Fibroblast of the aortic adventitia (primary cell): Measurements from ENCODE around the gene SYNPO2. TPM values are rescaled to one million over a fixed set of nuclear protein-coding genes. Genes with fewer than 3 reads are reported as not detected.

Source experiments
- DNase-seq: peaks from one replicate; pipeline ENCODE4 v3.0.0-alpha.2; 2010; ENCODE audit warnings: low read depth
- H3K4me3 ChIP-seq: 2 replicates; pipeline ENCODE4 v1.5.1; 2011; ENCODE audit warnings: low read depth, mild to moderate bottlenecking, control low read depth, low read length, moderate library complexity
- CTCF ChIP-seq: IDR thresholded peaks from 2 replicates; pipeline ENCODE4 v1.5.1; 2011; ENCODE audit warnings: mild to moderate bottlenecking, low read length, control low read depth, inconsistent platforms; ENCODE audit not compliant: insufficient read depth
- total RNA-seq: library from RNA; depleted of rRNA; stranded (reverse); fragments of >200 nt; gene quantifications from 2 replicates; pipeline ENCODE4 v1.2.3, GENCODE V29; 2012; ENCODE audit warnings: low replicate concordance

The SYNPO2 gene
- total RNA-seq, 1 donor: 3.4 TPM

GRCh38 chr4:118923891-118924290 lies 35.2 kb downstream of the SYNPO2 start:
- DNase-seq: no peak
- H3K4me3 ChIP-seq: no peak overlapping the region
- TF ChIP-seq CTCF: no peak

DNA sequence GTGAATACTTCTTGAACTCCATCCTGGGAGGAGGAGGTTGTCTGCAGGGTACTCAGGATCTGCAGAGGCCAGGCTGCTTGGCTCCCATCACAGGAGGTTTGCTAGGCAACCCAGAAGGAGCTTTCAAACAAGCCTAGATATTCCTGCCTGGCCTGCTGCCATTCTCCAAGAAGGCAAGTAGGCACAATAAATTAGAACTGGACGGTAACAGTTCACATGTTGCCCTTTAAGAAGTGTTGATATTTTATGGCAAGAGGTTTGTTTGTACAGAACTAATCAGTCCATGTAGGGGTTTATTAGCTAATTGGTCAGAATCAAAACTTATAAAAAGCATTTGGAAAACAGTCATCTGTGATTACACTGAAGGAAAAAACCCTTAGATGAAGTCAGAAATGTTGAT lies 39.3 kb downstream of the SYNPO2 start:
- no peak for TF ChIP-seq CTCF
- DNase-seq: peak; percentile 25
- H3K4me3 ChIP-seq: no peak overlapping the region

- no peak for TF ChIP-seq CTCF
- DNase-seq: no peak
- H3K4me3 ChIP-seq: no peak overlapping the region
These were observed 41.6 kb downstream of the SYNPO2 start for GRCh38 chr4:118930255-118930654.

DNA sequence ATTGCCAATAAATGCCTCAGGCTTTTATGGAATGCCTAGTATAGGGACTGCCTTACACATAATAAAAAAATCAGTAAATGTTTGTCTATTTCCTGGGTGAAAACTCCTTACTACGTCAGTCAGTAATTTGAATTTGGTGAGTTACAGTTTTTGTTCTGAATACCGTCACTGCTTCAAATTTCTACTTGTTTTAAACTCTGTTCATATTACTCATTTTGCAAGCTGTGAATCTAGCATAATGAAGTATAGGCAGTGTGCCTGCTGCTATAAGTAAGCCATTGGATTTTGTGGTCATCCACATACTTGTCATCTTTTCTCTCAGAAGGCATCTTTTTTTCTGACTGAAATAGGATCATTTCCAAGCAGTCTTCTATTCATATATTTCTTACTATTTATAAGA lies 43.1 kb downstream of the SYNPO2 start:
- no peak overlapping the region for H3K4me3 ChIP-seq
- TF ChIP-seq CTCF: no peak
- DNase-seq: no peak

DNA sequence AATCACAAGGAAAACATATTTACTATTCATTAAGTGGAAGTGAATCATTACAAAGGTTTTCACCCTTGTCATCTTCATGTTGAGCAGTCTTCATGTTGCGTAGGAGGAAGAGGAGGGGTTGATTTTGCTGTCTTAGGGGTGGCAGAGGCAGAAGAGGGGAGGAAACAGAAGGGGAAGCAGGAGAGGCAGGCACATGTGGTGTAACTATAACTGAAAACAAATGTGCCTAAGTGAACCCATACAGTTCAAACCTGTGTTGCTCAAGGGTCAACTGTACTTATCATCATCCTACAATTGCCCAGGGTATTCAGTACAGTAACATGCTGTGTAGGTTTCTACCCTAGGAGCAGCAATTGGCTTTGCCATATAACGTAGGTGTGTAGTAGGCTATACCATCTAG lies 47.2 kb downstream of the SYNPO2 start:
- no peak for DNase-seq
- TF ChIP-seq CTCF: no peak
- no peak overlapping the region for H3K4me3 ChIP-seq

DNA sequence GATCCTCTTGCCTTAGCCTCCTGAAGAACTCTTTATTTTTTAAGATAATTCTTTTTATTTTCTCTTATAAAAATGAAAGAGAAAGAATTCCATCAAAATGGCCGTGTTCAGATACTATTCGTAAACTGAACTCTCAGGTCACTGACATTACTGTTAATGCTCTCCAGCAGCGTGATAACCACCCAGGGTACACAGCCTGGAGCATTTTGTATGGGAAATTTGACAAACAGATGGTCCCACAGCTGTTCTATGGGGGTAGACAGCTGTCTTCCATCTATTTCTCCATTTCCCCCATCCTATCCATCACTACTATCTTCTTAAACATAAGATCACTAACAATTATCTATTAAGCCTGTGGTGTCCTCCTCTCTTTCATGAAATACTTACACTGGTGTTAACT lies 47.8 kb downstream of the SYNPO2 start:
- no peak for DNase-seq
- no peak overlapping the region for H3K4me3 ChIP-seq

More for the DNA sequence above, 47.8 kb downstream of the SYNPO2 start:
- no peak for TF ChIP-seq CTCF
